HT-29 (cell line): ENCODE results near the gene UBAC2. TPM values are rescaled to one million over a fixed set of nuclear protein-coding genes. Genes with fewer than 3 reads are reported as not detected.

ENCODE experiments used
- DNase-seq: peaks from one replicate; pipeline ENCODE4 v3.0.0-alpha.2; 2015; ENCODE audit warnings: low spot score
- total RNA-seq: library from RNA; depleted of rRNA; stranded (reverse); fragments of >200 nt; shearing (Covaris generic); gene quantifications from 2 replicates; pipeline ENCODE4 v1.2.3, GENCODE V29; 2014

The UBAC2 gene
- total RNA-seq, 1 experiment from 2014 or later: 73.4 TPM

DNA sequence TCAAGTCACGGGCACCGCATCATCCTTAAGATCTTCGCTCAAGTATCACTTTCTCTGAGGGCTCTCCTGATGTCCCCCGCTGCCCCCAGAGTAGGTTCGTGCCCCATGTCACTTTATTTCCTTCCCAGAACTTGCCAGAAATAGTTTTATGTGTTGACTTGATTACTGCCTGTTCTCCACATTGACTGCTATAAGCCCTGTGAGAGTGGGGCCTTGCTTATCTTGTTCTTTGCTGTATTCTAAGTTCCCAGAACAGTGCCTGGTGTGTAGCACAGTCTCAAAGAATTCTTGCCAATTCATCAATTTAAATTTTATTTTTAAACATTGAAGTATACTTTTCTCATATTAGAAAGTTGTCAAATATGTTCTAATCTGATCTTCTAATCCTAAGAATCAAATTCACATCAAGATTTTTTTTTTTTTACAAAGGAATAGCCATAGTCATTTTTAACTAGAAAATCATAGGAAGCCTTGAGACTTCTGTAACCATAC lies 138.6 kb downstream of the UBAC2 start:
- DNase-seq: no peak

GRCh38 chr13:99339736-99340397 lies 139.2 kb downstream of the UBAC2 start:
- no peak for DNase-seq

- no peak for DNase-seq
Measured at GRCh38 chr13:99340638-99341037, 140.0 kb downstream of the UBAC2 start.

- no peak for DNase-seq
Measured at GRCh38 chr13:99341969-99342722, 141.5 kb downstream of the UBAC2 start.

DNA sequence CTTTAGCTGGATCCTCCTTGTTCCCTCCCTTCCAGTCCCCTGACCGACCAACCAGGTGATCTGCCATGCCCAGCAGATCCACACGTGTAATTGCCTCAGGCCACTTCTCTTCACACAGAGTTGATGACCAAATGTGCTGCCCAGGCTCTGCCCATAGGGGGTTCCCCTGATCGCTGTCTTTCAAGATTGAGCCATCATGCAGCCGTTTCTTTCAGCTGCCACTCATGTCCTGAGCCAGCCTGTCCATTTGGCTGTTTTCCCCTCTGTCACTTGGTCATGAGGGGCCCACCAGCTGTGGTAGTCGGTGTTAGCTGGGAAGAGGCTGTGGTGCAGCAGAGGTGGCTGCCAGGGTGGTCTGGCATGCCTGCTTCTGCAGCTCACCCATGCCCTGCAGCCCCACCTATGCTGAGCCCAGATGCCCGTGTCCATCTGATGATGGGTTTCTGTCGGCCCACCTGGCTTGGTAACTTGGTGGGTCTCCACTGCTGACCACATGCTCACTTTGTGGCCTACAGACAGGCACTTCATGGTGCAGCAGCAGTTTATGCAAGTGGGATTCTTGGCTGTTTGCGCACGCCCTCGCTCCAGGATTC lies 142.2 kb downstream of the UBAC2 start:
- no peak for DNase-seq

DNA sequence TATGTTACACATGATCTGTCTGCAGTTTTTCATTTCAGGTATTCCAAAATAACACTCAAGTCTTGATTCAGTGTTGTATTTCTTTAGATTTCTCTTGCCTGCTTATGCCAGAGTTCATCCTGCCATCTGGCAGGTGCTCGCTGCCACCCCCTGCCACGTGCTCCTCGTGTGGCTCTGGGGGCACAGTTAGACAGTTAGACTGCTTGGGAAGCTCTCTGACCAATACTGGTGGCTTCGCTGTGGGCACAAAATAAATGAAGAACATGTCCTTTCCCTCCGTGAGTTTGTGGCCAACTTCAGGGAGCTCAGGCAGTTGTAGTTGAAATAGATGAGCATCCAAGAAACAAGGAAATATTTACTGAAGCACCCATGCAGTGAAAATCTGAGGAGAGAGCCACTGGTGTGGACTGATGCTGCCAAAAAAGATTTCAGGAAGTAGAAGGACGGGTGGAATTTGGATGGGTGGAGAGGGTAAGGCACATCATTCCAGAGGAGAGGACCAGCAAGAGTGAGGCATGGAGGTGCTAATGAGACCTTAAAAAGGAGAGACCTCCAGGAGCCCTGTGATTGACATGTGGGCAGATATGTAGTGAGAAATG lies 144.1 kb downstream of the UBAC2 start:
- DNase-seq: no peak

- DNase-seq: no peak
Measured at GRCh38 chr13:99345345-99345744, 144.7 kb downstream of the UBAC2 start.

DNA sequence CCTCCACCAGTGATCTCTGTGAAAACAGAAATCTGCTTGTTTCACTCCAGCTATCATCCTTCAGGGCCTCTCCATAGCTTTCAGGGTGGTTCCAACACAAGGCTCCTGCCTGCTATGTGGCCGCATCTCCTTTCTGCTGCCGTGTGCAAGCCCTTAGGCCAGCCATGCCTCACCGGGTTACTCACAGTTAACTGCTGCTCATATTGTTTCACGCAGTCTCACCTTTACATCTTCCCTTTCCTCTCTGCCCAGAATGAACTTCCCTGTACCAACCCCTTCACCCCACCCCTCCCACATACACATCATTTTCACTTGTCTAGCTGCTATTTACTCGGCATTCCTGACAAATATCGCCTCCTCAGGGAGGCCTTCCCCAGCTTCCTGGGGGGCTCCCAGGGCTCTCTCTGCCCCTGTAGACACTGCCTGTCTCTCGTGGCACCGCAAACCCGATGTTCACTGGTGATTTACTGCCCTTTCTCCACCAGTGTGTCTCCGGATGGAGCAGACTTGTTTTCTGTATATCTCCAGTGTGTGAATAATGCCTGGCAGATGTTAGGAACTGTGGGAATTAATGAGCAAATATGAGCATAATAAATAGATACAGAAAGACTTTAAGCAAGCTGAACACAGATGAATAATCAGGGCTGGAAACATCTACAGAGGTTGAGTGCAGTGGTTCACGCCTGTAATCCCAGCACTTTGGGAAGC lies 145.8 kb downstream of the UBAC2 start:
- no peak for DNase-seq

GRCh38 chr13:99347335-99347878 lies 146.8 kb downstream of the UBAC2 start:
- DNase-seq: no peak

GRCh38 chr13:99347911-99348451 lies 147.3 kb downstream of the UBAC2 start:
- DNase-seq: no peak

- no peak for DNase-seq
Measured at GRCh38 chr13:99350191-99350590, 149.5 kb downstream of the UBAC2 start.

GRCh38 chr13:99351772-99352171 lies 151.1 kb downstream of the UBAC2 start:
- DNase-seq: no peak

DNA sequence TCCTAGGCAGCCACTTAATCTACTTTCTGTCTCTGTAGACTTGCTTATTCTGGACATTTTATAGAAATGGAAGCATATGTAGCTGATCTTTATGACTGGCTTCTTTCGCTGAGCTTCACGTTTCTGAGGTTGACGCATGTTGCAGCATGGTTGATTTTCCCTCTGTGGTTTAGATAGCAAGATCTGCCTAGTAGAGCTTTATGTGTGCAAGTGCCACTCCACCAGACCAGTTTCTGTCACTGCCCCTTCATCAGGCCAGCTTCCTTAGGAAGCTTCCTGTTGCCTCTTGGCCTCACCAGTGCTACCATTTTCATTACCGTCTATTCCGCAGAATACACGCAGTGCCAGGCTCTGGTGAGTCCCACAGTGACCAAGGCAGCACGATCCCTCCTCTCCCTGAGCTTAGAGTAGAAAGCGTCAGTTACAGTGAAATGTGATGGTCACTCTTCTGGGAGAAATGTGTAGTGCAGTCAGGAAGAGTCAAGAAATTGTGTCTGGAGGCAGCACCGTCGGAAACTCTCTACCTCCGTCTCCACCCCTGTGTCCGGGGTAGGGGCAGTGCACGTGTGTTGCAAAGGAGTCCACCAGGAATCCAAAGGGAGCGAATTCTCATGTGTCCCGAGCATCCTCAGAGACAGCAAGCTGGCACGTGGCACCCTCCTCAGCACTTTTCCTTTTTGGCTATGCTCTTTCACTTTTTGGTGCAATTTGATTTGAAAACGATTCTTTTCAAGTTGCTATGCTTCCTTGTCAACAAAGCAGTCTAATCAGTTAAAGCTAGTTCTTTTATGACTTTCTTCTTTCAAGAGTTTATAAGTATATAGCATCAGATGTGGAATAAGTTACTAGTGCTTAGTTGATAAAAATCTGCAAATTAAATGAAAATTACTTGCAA lies 151.9 kb downstream of the UBAC2 start:
- no peak for DNase-seq

GRCh38 chr13:99353246-99353600 lies 152.6 kb downstream of the UBAC2 start:
- no peak for DNase-seq

GRCh38 chr13:99353836-99354235 lies 153.2 kb downstream of the UBAC2 start:
- no peak for DNase-seq

GRCh38 chr13:99354371-99354951 lies 153.8 kb downstream of the UBAC2 start:
- no peak for DNase-seq

GRCh38 chr13:99355267-99356011 lies 154.8 kb downstream of the UBAC2 start:
- no peak for DNase-seq

DNA sequence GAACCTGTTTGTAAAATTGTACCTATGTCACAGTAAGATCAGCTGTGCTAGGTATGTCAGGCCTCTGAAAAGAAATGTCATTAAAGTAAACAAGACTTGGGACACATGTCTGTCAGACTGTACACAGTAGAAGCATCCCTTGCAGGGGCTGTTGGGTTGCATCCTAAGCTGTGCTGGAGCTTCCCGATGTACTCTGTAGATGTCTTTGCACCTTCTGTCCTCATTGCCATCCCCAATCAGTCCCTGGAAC lies 155.3 kb downstream of the UBAC2 start:
- no peak for DNase-seq
